Spleen (tissue), 11 donors: ENCODE measurements around the gene FAM174B. TPM values are rescaled to one million over a fixed set of nuclear protein-coding genes. Genes with fewer than 3 reads are reported as not detected.

Source experiments
- DNase-seq: peaks from one replicate; pipeline ENCODE4 v3.0.0-alpha.2; 2020
- H3K27ac ChIP-seq, 8 donors: fragments of 200-600 bp; sonication (generic) in 7 of 8; 1 replicate in 4 of 8; 2 replicates in 4 of 8; pipeline versions ENCODE4 v1.5.0 to v1.8.0; 2016 to 2021; ENCODE audit warnings: inconsistent platforms in 4 of 8, mild to moderate bottlenecking in 4 of 8, moderate library complexity in 1 of 8
- H3K27me3 ChIP-seq, 7 donors: fragments of 200-600 bp; sonication (generic) in 6 of 7; replicated peaks in 1 of 7; 1 replicate in 4 of 7; 2 replicates in 3 of 7; pipeline versions ENCODE4 v1.5.0 to v1.8.0; 2016 to 2021; ENCODE audit warnings: inconsistent platforms in 3 of 7, mild to moderate bottlenecking in 1 of 7
- H3K36me3 ChIP-seq, 6 donors: fragments of 200-600 bp; sonication (generic) in 5 of 6; 1 replicate in 4 of 6; 2 replicates in 2 of 6; pipeline versions ENCODE4 v1.5.0 to v1.8.0; 2016 to 2021; ENCODE audit warnings: inconsistent platforms in 2 of 6
- H3K4me1 ChIP-seq, 6 donors: fragments of 200-600 bp; sonication (generic) in 5 of 6; 1 replicate in 3 of 6; 2 replicates in 3 of 6; pipeline versions ENCODE4 v1.5.0 to v1.8.0; 2016 to 2021; ENCODE audit warnings: inconsistent platforms in 3 of 6
- H3K4me3 ChIP-seq, 8 donors: fragments of 200-600 bp; sonication (generic) in 7 of 8; 1 replicate in 4 of 8; 2 replicates in 4 of 8; pipeline versions ENCODE4 v1.5.0 to v1.8.0; 2016 to 2021; ENCODE audit warnings: inconsistent platforms in 4 of 8, mild to moderate bottlenecking in 4 of 8, moderate library complexity in 2 of 8
- H3K9me3 ChIP-seq, 8 donors: fragments of 200-600 bp; sonication (generic) in 7 of 8; 1 replicate in 4 of 8; 2 replicates in 4 of 8; pipeline versions ENCODE4 v1.5.0 to v1.8.0; 2016 to 2021; ENCODE audit warnings: inconsistent platforms in 4 of 8
- POLR2A ChIP-seq, 3 donors: fragments of 450-650 bp; IDR thresholded peaks; one replicate each; pipeline ENCODE4 v1.5.1; 2017; ENCODE audit warnings: antibody characterized with exemption in 3 of 3, mild to moderate bottlenecking in 1 of 3
- POLR2AphosphoS5 ChIP-seq, 3 donors: sonication (generic); formaldehyde crosslinking; IDR thresholded peaks; one replicate each; pipeline ENCODE4 v1.5.1; 2017; ENCODE audit warnings: antibody characterized with exemption in 3 of 3
- WGBS, 5 donors: extraction: QIAGEN DNeasy Blood & Tissue Kit in 3 of 5; methylation state at CpG; one replicate each; pipeline versions ENCODE4 v1.1.5 to v1.1.7; 2013 to 2018; 5-methylcytosine and 5-hydroxymethylcytosine counted together
- intact Hi-C: fragments of 100-400 bp; cut with DNase I; formaldehyde crosslinking; loops from one replicate; pipeline ENCODE4 v1.15.0; 2023; ENCODE audit warnings: low total_unique reads
- polyA plus RNA-seq, 3 donors: library from polyadenylated mRNA; stranded (reverse); fragments of 200-250 nt; gene quantifications; one replicate each; pipeline ENCODE4 v1.2.1, GENCODE V29; 2013
- total RNA-seq, 7 donors: library from RNA; depleted of rRNA in 3 of 7; stranded (reverse); fragments of >200 nt in 3 of 7; fragmentation: NEBNext Ultra II Directional in 4 of 7; extraction: Animal tissue kit (Norgen Biotek cat#: 25700) in 4 of 7; gene quantifications; one replicate each; pipeline versions ENCODE4 v1.1.0 to v1.2.1, GENCODE V29; 2016 to 2021
- TF ChIP-seq, protein P1 (sequence below), 11 experiments: fragments of 200-600 bp in 7 of 11; fragments of 450-650 bp in 4 of 11; sonication (generic) in 4 of 11; IDR thresholded peaks in 8 of 11; conservative IDR thresholded peaks in 3 of 11; 1 replicate in 7 of 11; 2 replicates in 4 of 11; pipeline versions ENCODE4 v1.4.0 to v1.8.0; 2016 to 2021; ENCODE audit warnings: antibody characterized with exemption in 11 of 11, inconsistent platforms in 4 of 11, mild to moderate bottlenecking in 1 of 11
- donor health status: healthy with polysubstance abuse.
- donor health status: DM: no; HTN: no; CAD: no; lungs with moderate emphysema.
- donor health status: DM: no; HTN: no; CAD: no.
- donor health status: Bipolar disorder and iron deficiency.
- donor health status: healthy.
- donor health status: DM: no; HTN: no; CAD: no.
- donor health status: DM: yes; HTN: yes; CAD: no.

FAM174B gene
- total and polyA plus RNA-seq, 10 donors = 2.1 to 17.9 (median 8.8) TPM

DNA sequence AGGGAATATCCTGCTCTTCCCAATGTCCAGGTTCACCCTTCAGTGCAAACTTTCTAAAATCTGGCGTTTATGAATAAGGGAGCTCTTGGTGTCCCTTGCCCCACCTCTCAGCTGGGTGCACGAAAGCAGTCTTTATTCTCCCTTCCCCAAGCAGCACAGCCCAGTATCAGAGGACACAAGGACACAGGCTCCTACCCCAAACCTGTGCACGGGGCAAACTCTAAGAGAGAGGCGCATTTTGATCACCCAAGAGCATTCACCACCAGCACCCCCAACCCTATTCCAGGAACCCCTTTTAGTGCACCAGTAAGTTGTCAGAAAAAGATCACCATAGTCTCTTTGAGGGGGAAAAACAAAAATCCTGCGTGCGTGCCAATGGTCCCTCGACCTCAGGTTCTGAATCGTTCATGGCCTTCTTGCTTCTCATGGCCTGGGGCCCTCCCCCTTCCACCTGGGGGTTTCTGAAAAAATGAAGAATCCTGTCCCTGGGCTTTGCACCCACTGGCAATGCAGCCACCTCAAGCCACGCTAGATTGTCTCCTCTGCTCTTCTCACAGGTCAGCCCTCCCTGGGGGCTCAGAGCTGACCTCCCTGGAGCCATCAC, 78.9 kb downstream of the FAM174B start:
- intact Hi-C loops = no loop called here
- peaks cover 0 to 29% (median 0%) of the 10 kb centered on the region in 7 donors for H3K27me3 ChIP-seq
- no peak overlapping the region for H3K4me3 ChIP-seq
- no peak overlapping the region for H3K27ac ChIP-seq
- H3K4me1 ChIP-seq = no peaks in the 10 kb centered on the region
- WGBS, 5 donors = 87 to 92% (median 90%) methylated on average over 9 of the region's 9 CpGs
- DNase-seq = no peak
- H3K9me3 ChIP-seq = no peaks in the 10 kb centered on the region
- TF ChIP-seq POLR2AphosphoS5 (IDR thresholded peaks at IDR 0.05) (no peak), POLR2A (IDR thresholded peaks at IDR 0.05) (no peak)
- TF ChIP-seq, protein P1, sequence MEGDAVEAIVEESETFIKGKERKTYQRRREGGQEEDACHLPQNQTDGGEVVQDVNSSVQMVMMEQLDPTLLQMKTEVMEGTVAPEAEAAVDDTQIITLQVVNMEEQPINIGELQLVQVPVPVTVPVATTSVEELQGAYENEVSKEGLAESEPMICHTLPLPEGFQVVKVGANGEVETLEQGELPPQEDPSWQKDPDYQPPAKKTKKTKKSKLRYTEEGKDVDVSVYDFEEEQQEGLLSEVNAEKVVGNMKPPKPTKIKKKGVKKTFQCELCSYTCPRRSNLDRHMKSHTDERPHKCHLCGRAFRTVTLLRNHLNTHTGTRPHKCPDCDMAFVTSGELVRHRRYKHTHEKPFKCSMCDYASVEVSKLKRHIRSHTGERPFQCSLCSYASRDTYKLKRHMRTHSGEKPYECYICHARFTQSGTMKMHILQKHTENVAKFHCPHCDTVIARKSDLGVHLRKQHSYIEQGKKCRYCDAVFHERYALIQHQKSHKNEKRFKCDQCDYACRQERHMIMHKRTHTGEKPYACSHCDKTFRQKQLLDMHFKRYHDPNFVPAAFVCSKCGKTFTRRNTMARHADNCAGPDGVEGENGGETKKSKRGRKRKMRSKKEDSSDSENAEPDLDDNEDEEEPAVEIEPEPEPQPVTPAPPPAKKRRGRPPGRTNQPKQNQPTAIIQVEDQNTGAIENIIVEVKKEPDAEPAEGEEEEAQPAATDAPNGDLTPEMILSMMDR (IDR thresholded peaks at IDR 0.05 in 8 of 11, conservative IDR thresholded peaks at IDR 0.05 in 3 of 11) = no peak
- H3K36me3 ChIP-seq = no peaks in the 10 kb centered on the region

DNA sequence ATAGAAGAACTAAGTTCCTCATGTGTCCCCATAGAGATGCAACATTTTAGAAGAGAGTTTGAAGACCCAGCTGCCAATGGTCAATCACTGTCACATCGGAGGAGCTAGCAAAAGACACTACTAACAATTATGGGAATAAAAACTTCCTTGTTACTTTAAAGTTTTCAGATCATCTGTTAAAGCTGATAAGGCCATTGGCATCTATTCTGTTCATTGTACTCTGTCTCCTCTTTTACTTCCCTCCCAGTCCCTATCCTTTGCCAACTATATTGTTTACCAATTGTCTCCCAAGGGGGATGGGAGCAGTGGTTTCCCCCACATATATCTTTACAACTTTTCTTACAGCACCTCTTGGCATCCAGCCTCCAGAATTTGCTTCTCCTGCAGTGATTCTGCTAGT, 81.0 kb downstream of the FAM174B start:
- intact Hi-C loops = no loop called here
- TF ChIP-seq POLR2A (IDR thresholded peaks at IDR 0.05) = no peak
- TF ChIP-seq POLR2AphosphoS5 (IDR thresholded peaks at IDR 0.05) = no peak
- TF ChIP-seq, protein P1 (IDR thresholded peaks at IDR 0.05 in 8 of 11, conservative IDR thresholded peaks at IDR 0.05 in 3 of 11) = no peak
- DNase-seq = no peak
- Histone ChIP-seq H3K27me3 (peaks cover 0 to 41% (median 0%) of the 10 kb centered on the region in 7 donors), H3K4me3 (no peak overlapping the region), H3K36me3 (no peaks in the 10 kb centered on the region), H3K9me3 (no peaks in the 10 kb centered on the region), H3K4me1 (no peaks in the 10 kb centered on the region), H3K27ac (no peak overlapping the region)
- WGBS, 5 donors = 76 to 100% (median 84%) methylated on average over 1 of the region's 1 CpG

DNA sequence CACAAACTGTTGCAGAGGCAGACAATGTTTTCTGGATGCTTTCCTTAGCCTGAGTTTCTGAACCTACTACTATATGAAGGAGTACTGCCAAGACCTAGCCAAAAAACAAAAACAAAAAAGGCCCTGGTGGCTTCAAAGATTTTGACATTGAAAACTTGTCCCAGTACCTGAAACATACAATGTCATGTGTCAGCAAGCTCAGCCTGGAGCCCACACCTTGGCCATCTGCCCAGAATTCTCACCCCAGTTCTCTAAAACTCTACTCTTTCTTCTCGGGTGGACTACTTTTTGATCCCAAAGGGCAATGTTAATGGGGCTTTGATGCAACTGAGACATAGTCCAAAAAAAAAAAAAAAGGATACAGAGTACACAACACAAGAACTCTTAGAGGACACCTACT, 81.4 kb downstream of the FAM174B start:
- no peak for TF ChIP-seq POLR2A (IDR thresholded peaks at IDR 0.05)
- TF ChIP-seq POLR2AphosphoS5 (IDR thresholded peaks at IDR 0.05) = no peak
- TF ChIP-seq, protein P1 (IDR thresholded peaks at IDR 0.05 in 8 of 11, conservative IDR thresholded peaks at IDR 0.05 in 3 of 11) = no peak
- Histone ChIP-seq H3K27ac (no peak overlapping the region), H3K27me3 (peaks cover 0 to 41% (median 0%) of the 10 kb centered on the region in 7 donors), H3K4me1 (no peaks in the 10 kb centered on the region), H3K36me3 (no peaks in the 10 kb centered on the region), H3K4me3 (no peak overlapping the region), H3K9me3 (no peaks in the 10 kb centered on the region)
- intact Hi-C loops = no loop called here
- 50 to 79% (median 59%) methylated on average over 1 of the region's 1 CpG for WGBS, 5 donors
- no peak for DNase-seq

DNA sequence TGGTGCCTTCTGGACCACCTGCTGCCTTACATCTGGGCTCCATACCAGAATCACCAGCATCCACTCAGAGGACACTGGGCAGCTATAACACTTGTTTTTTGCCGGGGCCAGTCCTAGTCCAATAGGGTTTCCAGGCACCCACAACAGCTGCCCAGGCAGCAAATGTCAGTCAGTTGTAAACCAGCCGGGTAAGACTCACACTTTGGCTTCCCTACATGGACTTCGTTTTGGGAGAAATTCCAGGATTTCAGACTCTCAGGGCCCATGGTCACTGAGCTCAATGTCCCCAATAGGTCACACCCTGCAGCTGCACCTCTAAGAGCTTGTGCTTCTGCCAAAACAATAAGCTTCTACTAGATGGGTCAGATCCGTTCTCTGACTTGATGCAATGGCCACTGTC, 83.8 kb downstream of the FAM174B start:
- DNase-seq = no peak
- Histone ChIP-seq H3K4me1 (no peaks in the 10 kb centered on the region), H3K4me3 (no peak overlapping the region), H3K36me3 (no peaks in the 10 kb centered on the region), H3K9me3 (no peaks in the 10 kb centered on the region), H3K27me3 (peaks cover 0 to 53% (median 0%) of the 10 kb centered on the region in 7 donors), H3K27ac (no peak overlapping the region)
- intact Hi-C loops = no loop called here
- WGBS, 5 donors = 47 to 91% (median 78%) methylated on average over 4 of the region's 4 CpGs
- TF ChIP-seq POLR2AphosphoS5 (IDR thresholded peaks at IDR 0.05) (no peak), POLR2A (IDR thresholded peaks at IDR 0.05) (no peak)
- TF ChIP-seq, protein P1 (IDR thresholded peaks at IDR 0.05 in 8 of 11, conservative IDR thresholded peaks at IDR 0.05 in 3 of 11) = no peak
